ENCODE data around the gene IKZF1. TPM values are rescaled to one million over a fixed set of nuclear protein-coding genes. Genes with fewer than 3 reads are reported as not detected.

Gene IKZF1
- total RNA-seq, 1 donor from 2014 or later = 0.33 TPM

DNA sequence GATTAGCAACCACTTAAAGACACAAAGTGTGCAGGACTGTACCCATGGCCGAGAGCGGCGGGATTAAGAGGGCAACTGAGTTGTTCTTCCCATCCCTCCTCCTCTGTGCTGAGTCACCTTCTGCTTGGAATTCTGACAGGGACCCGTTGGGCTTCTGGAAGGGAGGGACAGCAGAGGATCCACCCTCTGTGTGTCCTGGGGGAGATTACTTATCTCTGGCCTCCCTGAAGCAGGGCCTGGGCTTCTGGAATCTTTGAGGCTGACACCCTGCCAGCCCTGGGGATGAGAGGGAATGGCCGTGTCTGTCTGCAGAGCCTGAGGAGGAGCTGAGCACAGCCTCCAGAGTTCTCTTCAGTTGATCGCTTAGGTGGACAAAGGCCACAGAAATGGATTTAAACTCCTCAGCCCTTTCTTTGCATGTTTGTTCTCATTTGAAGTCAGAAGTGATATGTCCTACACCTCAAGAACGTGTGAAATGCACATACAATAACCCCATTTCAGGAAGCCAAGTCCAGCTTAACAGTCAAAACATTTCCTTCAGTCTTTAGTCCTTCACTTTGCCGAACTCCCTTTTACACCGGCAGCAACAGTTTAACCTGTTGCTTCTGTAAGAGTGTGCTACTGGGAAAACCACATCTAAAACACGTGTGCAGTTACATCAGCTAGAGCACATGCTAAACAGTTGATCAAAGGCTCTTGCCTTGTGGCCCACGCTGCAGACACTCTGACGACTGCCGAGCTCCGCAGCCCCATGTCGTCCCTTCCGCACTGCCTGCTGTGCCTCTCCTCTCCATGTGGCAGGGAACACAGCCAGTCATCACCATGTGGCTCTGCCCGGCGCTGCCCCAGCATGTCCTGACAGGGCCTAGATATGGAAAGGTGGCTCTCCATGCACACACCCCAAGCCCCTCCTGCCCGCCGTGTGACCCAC, 55.7 kb downstream of the IKZF1 start:
- no peak overlapping the region for H3K4me3 ChIP-seq (ENCODE audit: low read depth, low read length)
- TF ChIP-seq, protein P1, sequence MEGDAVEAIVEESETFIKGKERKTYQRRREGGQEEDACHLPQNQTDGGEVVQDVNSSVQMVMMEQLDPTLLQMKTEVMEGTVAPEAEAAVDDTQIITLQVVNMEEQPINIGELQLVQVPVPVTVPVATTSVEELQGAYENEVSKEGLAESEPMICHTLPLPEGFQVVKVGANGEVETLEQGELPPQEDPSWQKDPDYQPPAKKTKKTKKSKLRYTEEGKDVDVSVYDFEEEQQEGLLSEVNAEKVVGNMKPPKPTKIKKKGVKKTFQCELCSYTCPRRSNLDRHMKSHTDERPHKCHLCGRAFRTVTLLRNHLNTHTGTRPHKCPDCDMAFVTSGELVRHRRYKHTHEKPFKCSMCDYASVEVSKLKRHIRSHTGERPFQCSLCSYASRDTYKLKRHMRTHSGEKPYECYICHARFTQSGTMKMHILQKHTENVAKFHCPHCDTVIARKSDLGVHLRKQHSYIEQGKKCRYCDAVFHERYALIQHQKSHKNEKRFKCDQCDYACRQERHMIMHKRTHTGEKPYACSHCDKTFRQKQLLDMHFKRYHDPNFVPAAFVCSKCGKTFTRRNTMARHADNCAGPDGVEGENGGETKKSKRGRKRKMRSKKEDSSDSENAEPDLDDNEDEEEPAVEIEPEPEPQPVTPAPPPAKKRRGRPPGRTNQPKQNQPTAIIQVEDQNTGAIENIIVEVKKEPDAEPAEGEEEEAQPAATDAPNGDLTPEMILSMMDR (IDR thresholded peaks at IDR 0.05; ENCODE audit: insufficient read depth, low read length, poor library complexity, severe bottlenecking) = no peak
- H3K36me3 ChIP-seq (ENCODE audit: control insufficient read depth, insufficient read depth, low read length) = no peaks in the 10 kb centered on the region
- no peak for DNase-seq (ENCODE audit: low read depth)
- H3K27me3 ChIP-seq (ENCODE audit: control insufficient read depth, insufficient read depth, low read length) = no peaks in the 10 kb centered on the region

DNA sequence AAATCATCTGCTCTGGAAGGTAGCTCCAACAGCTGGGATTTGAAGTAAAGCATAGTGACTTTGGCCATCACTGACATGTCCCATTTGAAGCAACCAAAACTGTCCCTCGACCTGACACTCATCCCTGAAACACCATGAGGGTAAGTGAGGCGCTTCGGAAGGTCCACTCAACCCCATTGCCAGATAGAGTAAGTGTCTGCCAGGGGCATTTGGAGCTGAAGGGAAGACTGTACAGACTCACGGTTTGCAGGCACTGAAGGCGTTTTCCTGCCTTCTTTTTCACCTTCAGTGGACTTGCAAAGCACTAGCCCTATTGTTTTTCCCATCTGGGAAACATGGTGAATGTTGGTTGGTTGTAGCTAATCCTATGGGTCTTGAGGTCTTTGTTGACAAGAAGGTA, 57.6 kb downstream of the IKZF1 start:
- DNase-seq (ENCODE audit: low read depth) = no peak
- TF ChIP-seq, protein P1 (IDR thresholded peaks at IDR 0.05; ENCODE audit: insufficient read depth, low read length, poor library complexity, severe bottlenecking) = no peak
- Histone ChIP-seq H3K4me3 (ENCODE audit: low read depth, low read length) (no peak overlapping the region), H3K36me3 (ENCODE audit: control insufficient read depth, insufficient read depth, low read length) (no peaks in the 10 kb centered on the region), H3K27me3 (ENCODE audit: control insufficient read depth, insufficient read depth, low read length) (no peaks in the 10 kb centered on the region)

DNA sequence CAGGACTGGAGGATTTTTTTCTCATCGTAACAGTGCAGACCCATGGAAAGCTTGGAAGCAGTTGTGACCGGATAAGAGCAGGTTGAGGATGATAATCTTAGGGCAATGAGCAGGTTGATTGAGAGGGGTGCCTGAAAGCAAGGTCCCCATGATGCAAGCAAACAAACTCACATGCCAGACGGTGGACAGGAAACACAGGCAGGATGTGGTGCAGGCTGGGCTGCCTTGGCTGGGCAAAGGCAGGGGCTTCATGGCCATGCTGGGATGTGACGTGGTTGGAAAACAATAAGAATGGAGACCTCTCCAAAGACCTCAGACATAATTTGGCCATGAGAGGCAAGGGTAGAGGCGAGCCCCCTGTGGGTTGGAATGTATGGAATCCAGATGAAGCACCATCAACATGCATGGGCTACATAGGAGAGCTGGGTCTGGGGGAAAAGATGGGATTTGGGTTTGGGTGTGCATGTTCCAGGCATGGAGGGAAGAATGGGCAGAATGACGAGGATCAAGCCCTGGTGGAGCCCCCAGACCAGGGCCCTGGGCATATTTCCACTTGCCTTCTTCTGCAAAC, 58.3 kb downstream of the IKZF1 start:
- Histone ChIP-seq H3K27me3 (ENCODE audit: control insufficient read depth, insufficient read depth, low read length) (no peaks in the 10 kb centered on the region), H3K36me3 (ENCODE audit: control insufficient read depth, insufficient read depth, low read length) (no peaks in the 10 kb centered on the region), H3K4me3 (ENCODE audit: low read depth, low read length) (no peak overlapping the region)
- TF ChIP-seq, protein P1 (IDR thresholded peaks at IDR 0.05; ENCODE audit: insufficient read depth, low read length, poor library complexity, severe bottlenecking) = no peak
- DNase-seq (ENCODE audit: low read depth) = no peak

DNA sequence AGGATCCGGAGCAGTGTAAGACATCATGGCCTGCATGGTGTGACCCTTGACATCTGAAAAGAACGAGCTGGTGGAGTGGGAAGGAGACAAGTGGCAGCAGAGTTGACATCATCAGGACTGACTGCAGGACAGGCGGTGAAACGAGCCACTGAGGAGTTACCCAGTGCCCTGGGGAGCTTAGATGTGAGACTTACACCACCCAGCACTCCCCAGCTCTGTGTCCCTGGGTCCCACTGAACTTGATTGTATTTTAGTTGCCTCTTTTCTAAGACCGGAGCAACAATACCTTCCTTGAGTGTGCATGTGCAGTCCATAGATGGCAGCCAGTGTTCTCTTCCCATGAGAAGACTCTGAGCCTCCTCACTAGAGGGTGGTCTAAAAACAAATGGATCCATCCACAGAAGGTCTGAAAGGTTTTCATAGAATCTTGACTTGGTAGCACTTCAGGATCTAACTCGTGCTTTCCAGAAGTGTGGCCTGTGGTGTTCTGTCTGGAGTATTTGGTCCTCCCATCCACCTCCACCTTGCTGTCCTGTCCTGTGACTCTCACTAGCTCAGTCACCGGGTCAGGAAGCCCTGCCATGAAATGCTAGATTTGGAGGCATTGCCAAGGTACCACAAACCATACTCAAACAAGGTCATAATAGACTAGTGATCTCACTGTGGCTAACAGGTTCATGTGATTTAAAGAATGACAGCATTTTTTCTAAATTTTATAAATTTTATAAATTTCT, 59.0 kb downstream of the IKZF1 start:
- Histone ChIP-seq H3K4me3 (ENCODE audit: low read depth, low read length) (no peak overlapping the region), H3K27me3 (ENCODE audit: control insufficient read depth, insufficient read depth, low read length) (no peaks in the 10 kb centered on the region), H3K36me3 (ENCODE audit: control insufficient read depth, insufficient read depth, low read length) (no peaks in the 10 kb centered on the region)
- DNase-seq (ENCODE audit: low read depth) = no peak
- TF ChIP-seq, protein P1 (IDR thresholded peaks at IDR 0.05; ENCODE audit: insufficient read depth, low read length, poor library complexity, severe bottlenecking) = no peak

DNA sequence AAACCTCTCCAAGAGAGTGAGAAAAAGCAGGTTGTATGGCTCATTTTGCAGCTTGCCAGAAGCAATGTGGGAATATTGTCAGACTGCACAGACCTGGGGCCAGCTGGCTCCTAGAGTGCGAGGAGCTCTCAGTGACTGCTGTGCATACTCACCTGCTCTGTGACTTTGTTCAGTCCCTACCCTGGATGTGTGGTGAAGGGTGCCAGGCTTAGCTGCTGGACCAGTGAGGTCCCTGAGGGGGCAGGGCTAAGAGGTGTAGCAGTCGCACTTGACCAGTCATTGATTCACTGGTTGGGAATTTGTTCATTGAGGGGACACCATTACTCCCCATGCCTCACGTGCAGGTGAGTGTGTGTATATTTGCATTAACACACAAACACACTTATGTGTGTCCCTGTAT, 60.1 kb downstream of the IKZF1 start:
- Histone ChIP-seq H3K36me3 (ENCODE audit: control insufficient read depth, insufficient read depth, low read length) (no peaks in the 10 kb centered on the region), H3K4me3 (ENCODE audit: low read depth, low read length) (no peak overlapping the region), H3K27me3 (ENCODE audit: control insufficient read depth, insufficient read depth, low read length) (no peaks in the 10 kb centered on the region)
- DNase-seq (ENCODE audit: low read depth) = no peak
- TF ChIP-seq, protein P1 (IDR thresholded peaks at IDR 0.05; ENCODE audit: insufficient read depth, low read length, poor library complexity, severe bottlenecking) = no peak

All from kidney epithelial cell (primary cell).